Measurements from ENCODE around the gene URI1.

Gene URI1

GRCh38 chr19:30009013-30009412 is 67.0 kb downstream of the URI1 start:
- no peak for DNase-seq (ENCODE audit: low read depth)
- no peak for TF ChIP-seq CTCF (conservative IDR thresholded peaks at IDR 0.05; ENCODE audit: control insufficient read depth, insufficient read depth, low read depth, low read length)
- H3K4me3 ChIP-seq (ENCODE audit: control insufficient read depth, low read depth, low read length) = no peak overlapping the region

- H3K4me3 ChIP-seq (ENCODE audit: control insufficient read depth, low read depth, low read length) = no peak overlapping the region
- DNase-seq (ENCODE audit: low read depth) = no peak
- TF ChIP-seq CTCF (conservative IDR thresholded peaks at IDR 0.05; ENCODE audit: control insufficient read depth, insufficient read depth, low read depth, low read length) = no peak
Observed at GRCh38 chr19:30011051-30011578, 69.1 kb downstream of the URI1 start.

- H3K4me3 ChIP-seq (ENCODE audit: control insufficient read depth, low read depth, low read length) = no peak overlapping the region
- TF ChIP-seq CTCF (conservative IDR thresholded peaks at IDR 0.05; ENCODE audit: control insufficient read depth, insufficient read depth, low read depth, low read length) = no peak
- no peak for DNase-seq (ENCODE audit: low read depth)
Observed at GRCh38 chr19:30014770-30015169, 72.7 kb downstream of the URI1 start.

- DNase-seq (ENCODE audit: low read depth) = no peak
- TF ChIP-seq CTCF (conservative IDR thresholded peaks at IDR 0.05; ENCODE audit: control insufficient read depth, insufficient read depth, low read depth, low read length) = no peak
- no peak overlapping the region for H3K4me3 ChIP-seq (ENCODE audit: control insufficient read depth, low read depth, low read length)
Observed at GRCh38 chr19:30017172-30017571, 75.1 kb downstream of the URI1 start.

GRCh38 chr19:30020189-30020588 is 78.2 kb downstream of the URI1 start:
- TF ChIP-seq CTCF (conservative IDR thresholded peaks at IDR 0.05; ENCODE audit: control insufficient read depth, insufficient read depth, low read depth, low read length) = no peak
- no peak overlapping the region for H3K4me3 ChIP-seq (ENCODE audit: control insufficient read depth, low read depth, low read length)
- DNase-seq (ENCODE audit: low read depth) = no peak

- no peak overlapping the region for H3K4me3 ChIP-seq (ENCODE audit: control insufficient read depth, low read depth, low read length)
- TF ChIP-seq CTCF (conservative IDR thresholded peaks at IDR 0.05; ENCODE audit: control insufficient read depth, insufficient read depth, low read depth, low read length) = no peak
- no peak for DNase-seq (ENCODE audit: low read depth)
Observed at GRCh38 chr19:30022659-30023058, 80.6 kb downstream of the URI1 start.

- no peak for DNase-seq (ENCODE audit: low read depth)
- no peak overlapping the region for H3K4me3 ChIP-seq (ENCODE audit: control insufficient read depth, low read depth, low read length)
- no peak for TF ChIP-seq CTCF (conservative IDR thresholded peaks at IDR 0.05; ENCODE audit: control insufficient read depth, insufficient read depth, low read depth, low read length)
Observed at GRCh38 chr19:30023330-30023729, 81.3 kb downstream of the URI1 start.

Data from fibroblast of mammary gland (primary cell).